BLaER1 treated with 17β-estradiol and CSF1 and Interleukin-3, amounts not matched to agents 10 nM and 100 nM (cell line): ENCODE measurements around the gene CDCA4.
"Not testable (repeated sequence)": the region's sequence is repeated elsewhere in the genome, so short reads cannot be mapped to it uniquely, and the experiment has no call there.

Experiments
- H3K27ac ChIP-seq, 11 experiments: shearing (Covaris generic); formaldehyde crosslinking; 2 replicates each; pipeline ENCODE4 v1.8.1; 2022
- H3K27me3 ChIP-seq, 11 experiments: shearing (Covaris generic); formaldehyde crosslinking; 2 replicates each; pipeline ENCODE4 v1.8.1; 2022
- H3K36me3 ChIP-seq, 11 experiments: shearing (Covaris generic); formaldehyde crosslinking; 2 replicates each; pipeline ENCODE4 v1.8.1; 2022
- H3K4me1 ChIP-seq, 10 experiments: shearing (Covaris generic); formaldehyde crosslinking; 2 replicates each; pipeline ENCODE4 v1.8.1; 2022
- H3K4me2 ChIP-seq, 11 experiments: shearing (Covaris generic); formaldehyde crosslinking; 2 replicates each; pipeline ENCODE4 v1.8.1; 2022
- H3K4me3 ChIP-seq, 10 experiments: shearing (Covaris generic); formaldehyde crosslinking; 2 replicates each; pipeline ENCODE4 v1.8.1; 2022
- H3K9ac ChIP-seq, 11 experiments: shearing (Covaris generic); formaldehyde crosslinking; 2 replicates each; pipeline ENCODE4 v1.8.1; 2022
- H3K9me3 ChIP-seq, 11 experiments: shearing (Covaris generic); formaldehyde crosslinking; replicated peaks in 1 of 11; 2 replicates each; pipeline ENCODE4 v1.8.1; 2022
- H4K20me1 ChIP-seq, 11 experiments: shearing (Covaris generic); formaldehyde crosslinking; 2 replicates each; pipeline ENCODE4 v1.8.1; 2022
- Cebpa-rat ChIP-seq, 11 experiments: shearing (Covaris generic); IDR thresholded peaks; 2 replicates each; pipeline ENCODE4 v1.8.1; 2022

The CDCA4 gene

DNA sequence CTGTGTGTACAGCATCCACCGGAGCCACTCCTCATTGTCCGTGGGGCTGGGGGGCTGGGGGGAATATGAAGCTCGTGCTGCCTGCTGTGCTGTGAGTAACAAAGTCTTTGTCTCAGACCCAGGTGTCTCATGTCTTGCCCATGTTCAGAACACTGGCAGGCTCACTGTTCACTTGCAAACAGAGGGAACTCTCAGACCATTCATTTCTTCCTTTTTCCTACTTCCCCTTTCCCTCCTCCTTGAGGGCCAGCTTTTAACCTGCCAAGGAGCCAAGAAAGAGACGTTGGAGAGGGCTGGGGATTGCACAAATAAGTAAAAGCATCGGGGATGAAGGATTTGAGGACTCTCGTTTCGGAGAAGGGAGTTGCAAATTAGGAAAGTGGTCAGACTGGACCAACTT is 22.8 kb upstream of the CDCA4 start:
- Histone ChIP-seq H4K20me1 (peaks cover 0 to 55% (median 23%) of the 10 kb centered on the region in 11 experiments; a peak in 16 of 22 replicates), H3K9me3 (no peaks in the 10 kb centered on the region), H3K27ac (no peak overlapping the region), H3K27me3 (peaks cover 0 to 5% (median 0%) of the 10 kb centered on the region in 11 experiments; a peak in 1 of 22 replicates), H3K4me1 (peaks cover 47 to 63% (median 51%) of the 10 kb centered on the region in 10 experiments), H3K4me3 (no peak overlapping the region), H3K9ac (no peak overlapping the region), H3K36me3 (peaks cover under 1 to 19% (median 9%) of the 10 kb centered on the region in 11 experiments; a peak in 12 of 22 replicates), H3K4me2 (peak overlapping the region in 9 of 11 experiments; percentile 3 to 85 (median 69); a peak in 12 of 22 replicates)
- no peak for TF ChIP-seq Cebpa-rat (IDR thresholded peaks at IDR 0.05)

DNA sequence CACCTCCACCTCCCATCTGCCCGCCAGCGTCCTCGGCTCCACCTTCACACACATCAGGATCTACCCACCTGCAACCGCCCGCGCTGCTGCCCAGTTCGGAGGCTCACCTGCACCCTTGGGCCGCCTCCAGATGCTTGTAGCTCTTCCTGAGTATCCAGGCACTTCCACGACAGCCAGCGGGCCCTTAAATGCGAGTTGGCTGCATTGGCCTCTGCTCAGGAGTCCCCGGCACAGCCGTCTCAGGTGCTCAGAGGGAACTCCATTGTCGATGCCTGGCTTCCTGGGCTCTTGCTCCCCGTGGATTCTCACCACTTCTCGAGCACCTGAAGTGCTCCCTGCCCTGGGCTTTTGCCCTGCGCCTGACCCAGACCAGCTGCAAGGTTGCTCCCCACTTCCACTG is 21.9 kb upstream of the CDCA4 start:
- H3K27me3 ChIP-seq: peaks cover 0 to 5% (median 0%) of the 10 kb centered on the region in 11 experiments; a peak in 1 of 22 replicates
- peaks cover 0 to 47% (median 18%) of the 10 kb centered on the region in 11 experiments; a peak in 16 of 22 replicates for H4K20me1 ChIP-seq
- H3K36me3 ChIP-seq: peaks cover 0 to 13% (median 6%) of the 10 kb centered on the region in 11 experiments; a peak in 5 of 22 replicates
- H3K9ac ChIP-seq: peak overlapping the region in 3 of 11 experiments; percentile 49 to 55 (median 53); a peak in 6 of 22 replicates
- no peak overlapping the region for H3K27ac ChIP-seq
- H3K4me3 ChIP-seq: no peak overlapping the region
- TF ChIP-seq Cebpa-rat (IDR thresholded peaks at IDR 0.05): no peak
- peaks cover 47 to 63% (median 51%) of the 10 kb centered on the region in 10 experiments for H3K4me1 ChIP-seq
- no peaks in the 10 kb centered on the region for H3K9me3 ChIP-seq
- H3K4me2 ChIP-seq: peak overlapping the region; percentile 56 to 85 (median 75); a peak in 21 of 22 replicates

GRCh38 chr14:105041841-105042765 is 21.2 kb upstream of the CDCA4 start:
- peak overlapping the region in 8 of 11 experiments; percentile 1 to 55 (median 51); a peak in 12 of 22 replicates for H3K9ac ChIP-seq
- no peaks in the 10 kb centered on the region for H3K9me3 ChIP-seq
- H3K4me1 ChIP-seq: peaks cover 47 to 57% (median 51%) of the 10 kb centered on the region in 10 experiments
- peaks cover 0 to 5% (median 0%) of the 10 kb centered on the region in 11 experiments; a peak in 1 of 22 replicates for H3K27me3 ChIP-seq
- H3K4me3 ChIP-seq: no peak overlapping the region
- peaks cover 0 to 40% (median 11%) of the 10 kb centered on the region in 11 experiments; a peak in 15 of 22 replicates for H4K20me1 ChIP-seq
- H3K27ac ChIP-seq: no peak overlapping the region
- TF ChIP-seq Cebpa-rat (IDR thresholded peaks at IDR 0.05): no peak
- peak overlapping the region; percentile 56 to 85 (median 75); a peak in 21 of 22 replicates for H3K4me2 ChIP-seq
- peaks cover 0 to 6% (median under 1%) of the 10 kb centered on the region in 11 experiments; a peak in 1 of 22 replicates for H3K36me3 ChIP-seq

- no peak overlapping the region for H3K4me3 ChIP-seq
- no peak for TF ChIP-seq Cebpa-rat (IDR thresholded peaks at IDR 0.05)
- H3K27ac ChIP-seq: no peak overlapping the region
- no peaks in the 10 kb centered on the region for H3K36me3 ChIP-seq
- 0 out of 22 replicates have a peak overlapping the region, but pooled peaks of 1 of the 11 experiments have one; percentile 14 for H3K9ac ChIP-seq
- peaks cover 26 to 37% (median 31%) of the 10 kb centered on the region in 10 experiments for H3K4me1 ChIP-seq
- H3K4me2 ChIP-seq: no peak overlapping the region
- H3K9me3 ChIP-seq: no peaks in the 10 kb centered on the region; a peak in 1 of 22 replicates
- H3K27me3 ChIP-seq: peaks cover 0 to 5% (median 0%) of the 10 kb centered on the region in 11 experiments; a peak in 1 of 22 replicates
- peaks cover 0 to 22% (median 0%) of the 10 kb centered on the region in 11 experiments; a peak in 4 of 22 replicates for H4K20me1 ChIP-seq
These were observed 18.7 kb upstream of the CDCA4 start for GRCh38 chr14:105039458-105040205.

DNA sequence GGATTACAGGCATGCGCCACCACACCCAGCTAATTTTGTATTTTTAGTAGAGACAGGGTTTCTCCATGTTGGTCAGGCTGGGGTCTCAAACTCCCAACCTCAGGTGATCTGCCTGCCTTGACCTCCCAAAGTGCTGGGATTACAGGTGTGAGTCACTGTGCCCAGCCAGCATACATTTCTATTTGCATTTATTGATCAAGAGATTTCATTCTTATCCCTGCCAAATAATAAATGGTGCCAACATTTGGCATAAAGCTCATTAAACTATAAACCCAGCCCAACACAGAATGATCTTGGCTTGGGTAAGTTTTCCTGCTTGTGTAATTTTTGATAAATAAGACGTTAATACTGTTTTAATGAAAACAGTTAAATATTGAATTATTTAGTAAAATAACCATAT is 14.7 kb upstream of the CDCA4 start:
- H3K4me2 ChIP-seq, H3K36me3 ChIP-seq, H3K9ac ChIP-seq, H3K27ac ChIP-seq, H3K4me3 ChIP-seq, H4K20me1 ChIP-seq: not testable (repeated sequence)
- Histone ChIP-seq H3K9me3 (peaks cover 0 to 21% (median 12%) of the 10 kb centered on the region in 11 experiments; a peak in 19 of 22 replicates), H3K4me1 (peaks cover 0 to 17% (median 4%) of the 10 kb centered on the region in 10 experiments; a peak in 9 of 20 replicates), H3K27me3 (peaks cover 7 to 19% (median 12%) of the 10 kb centered on the region in 11 experiments; a peak in 19 of 22 replicates)

DNA sequence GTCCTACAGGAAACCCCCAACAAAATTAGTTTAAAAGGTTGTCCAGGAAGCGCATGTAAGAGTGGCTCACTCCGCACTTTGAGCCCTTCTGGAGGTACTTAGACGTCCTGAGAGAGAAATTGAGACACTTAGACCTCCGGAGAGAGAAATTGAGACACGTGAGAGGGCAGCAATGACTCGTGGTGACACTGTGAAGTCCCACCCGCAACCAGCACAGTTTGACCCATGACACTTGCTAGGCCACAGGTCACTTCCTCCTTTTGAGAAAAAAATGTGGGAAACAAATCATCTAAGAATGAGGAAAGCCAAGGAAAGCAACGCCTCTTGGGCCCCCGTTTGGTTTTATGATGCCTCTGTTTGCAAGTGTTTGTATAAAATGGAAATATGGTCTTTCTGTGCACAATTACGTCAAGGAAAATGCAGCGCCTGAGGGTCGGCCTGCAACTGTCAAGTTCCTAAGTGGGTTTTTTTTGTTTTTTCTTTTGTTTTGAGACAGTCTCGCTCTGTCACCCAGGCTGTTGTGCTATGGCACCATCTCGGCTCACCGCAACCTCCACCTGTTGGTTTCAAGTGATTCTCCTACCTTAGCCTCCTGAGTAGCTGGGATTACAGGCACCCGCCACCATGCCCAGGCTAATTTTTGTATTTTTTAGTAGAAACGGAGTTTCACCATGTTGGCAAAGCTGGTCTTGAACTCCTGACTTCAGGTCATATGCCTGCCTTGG is 13.6 kb upstream of the CDCA4 start:
- H3K4me2 ChIP-seq: peak overlapping the region in 5 of 11 experiments; percentile 16 to 56 (median 39); a peak in 8 of 22 replicates
- H3K9ac ChIP-seq: no peak overlapping the region
- H4K20me1 ChIP-seq: no peaks in the 10 kb centered on the region
- peak overlapping the region in 3 of 11 experiments; percentile 37 to 43 (median 41); a peak in 5 of 22 replicates for H3K27ac ChIP-seq
- no peak for TF ChIP-seq Cebpa-rat (IDR thresholded peaks at IDR 0.05)
- H3K27me3 ChIP-seq: peaks cover 7 to 19% (median 12%) of the 10 kb centered on the region in 11 experiments; a peak in 19 of 22 replicates
- H3K36me3 ChIP-seq: peaks cover 0 to 5% (median 0%) of the 10 kb centered on the region in 11 experiments; a peak in 1 of 22 replicates
- no peak overlapping the region for H3K4me3 ChIP-seq
- peaks cover 0 to 21% (median 12%) of the 10 kb centered on the region in 11 experiments; a peak in 19 of 22 replicates for H3K9me3 ChIP-seq
- H3K4me1 ChIP-seq: peaks cover 0 to 17% (median 4%) of the 10 kb centered on the region in 10 experiments; a peak in 9 of 20 replicates

DNA sequence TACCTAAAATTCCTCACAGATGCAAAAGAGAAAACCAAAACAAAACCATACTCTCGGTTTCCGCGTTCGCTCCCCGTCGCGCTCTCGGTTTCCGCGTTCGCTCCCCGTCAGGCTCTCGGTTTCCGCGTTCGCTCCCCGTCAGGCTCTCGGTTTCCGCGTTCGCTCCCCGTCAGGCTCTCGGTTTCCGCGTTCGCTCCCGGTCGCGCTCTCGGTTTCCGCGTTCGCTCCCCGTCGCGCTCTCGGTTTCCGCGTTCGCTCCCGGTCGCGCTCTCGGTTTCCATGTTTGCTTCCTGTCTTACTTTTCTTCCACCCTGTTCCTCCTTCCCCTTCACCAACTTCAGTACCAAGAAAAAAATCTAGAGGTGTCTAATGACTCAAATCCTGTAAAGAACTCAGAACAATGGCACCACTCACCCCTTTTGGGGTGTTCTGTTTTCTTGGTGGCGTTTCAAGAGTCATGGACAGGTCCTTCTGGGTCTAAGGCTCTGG is 12.6 kb upstream of the CDCA4 start:
- H3K27ac ChIP-seq, H4K20me1 ChIP-seq, H3K9ac ChIP-seq, H3K36me3 ChIP-seq, H3K4me3 ChIP-seq: not testable (repeated sequence)
- peak overlapping the region in 2 of 11 experiments; percentile 42 to 56; a peak in 3 of 22 replicates for H3K4me2 ChIP-seq
- H3K4me1 ChIP-seq: peaks cover 0 to 17% (median 4%) of the 10 kb centered on the region in 10 experiments; a peak in 9 of 20 replicates
- H3K9me3 ChIP-seq: peaks cover 0 to 21% (median 12%) of the 10 kb centered on the region in 11 experiments; a peak in 19 of 22 replicates
- peaks cover 7 to 19% (median 12%) of the 10 kb centered on the region in 11 experiments; a peak in 19 of 22 replicates for H3K27me3 ChIP-seq

GRCh38 chr14:105032451-105032901 is 11.6 kb upstream of the CDCA4 start:
- H3K27me3 ChIP-seq: peaks cover 7 to 19% (median 12%) of the 10 kb centered on the region in 11 experiments; a peak in 19 of 22 replicates
- H3K9me3 ChIP-seq: peaks cover 0 to 21% (median 13%) of the 10 kb centered on the region in 11 experiments; a peak in 19 of 22 replicates
- peaks cover 2 to 27% (median 9%) of the 10 kb centered on the region in 10 experiments for H3K4me1 ChIP-seq
- H3K27ac ChIP-seq, H3K4me3 ChIP-seq, H3K4me2 ChIP-seq, H3K36me3 ChIP-seq, H3K9ac ChIP-seq, H4K20me1 ChIP-seq: not testable (repeated sequence)
